Aorta (tissue), 5 donors: ENCODE measurements around the gene IRX1. TPM values are rescaled to one million over a fixed set of nuclear protein-coding genes. Genes with fewer than 3 reads are reported as not detected.

Experiments used
- ATAC-seq: fragments of 200-7000 bp; cut with Tn5 transposase; one replicate; pipeline ENCODE4 v1.9.1; 2022; ENCODE audit warnings: moderate library complexity; ENCODE audit not compliant: low FRiP score
- DNase-seq, 2 donors: peaks; one replicate each; pipeline ENCODE4 v3.0.0-alpha.2; 2020
- H3K27ac ChIP-seq, 2 donors: one replicate each; pipeline ENCODE4 v1.5.1; 2013; ENCODE audit warnings: low read length in 2 of 2, mild to moderate bottlenecking in 2 of 2, moderate library complexity in 2 of 2, control low read depth in 1 of 2, inconsistent platforms in 1 of 2, low read depth in 1 of 2
- H3K27me3 ChIP-seq, 2 donors: one replicate each; pipeline ENCODE4 v1.6.1; 2013; ENCODE audit warnings: control low read depth in 1 of 2, low read length in 1 of 2, mild to moderate bottlenecking in 1 of 2, moderate library complexity in 1 of 2; ENCODE audit not compliant: insufficient read depth in 2 of 2, control insufficient read depth in 1 of 2
- H3K36me3 ChIP-seq, 2 donors: one replicate each; pipeline ENCODE4 v1.6.1; 2013; ENCODE audit warnings: control low read depth in 1 of 2, low read length in 1 of 2, mild to moderate bottlenecking in 1 of 2; ENCODE audit not compliant: insufficient read depth in 2 of 2, control insufficient read depth in 1 of 2
- H3K4me1 ChIP-seq, 2 donors: one replicate each; pipeline ENCODE4 v1.6.1; 2013; ENCODE audit warnings: low read length in 2 of 2, control low read depth in 1 of 2, mild to moderate bottlenecking in 1 of 2, moderate library complexity in 1 of 2; ENCODE audit not compliant: insufficient read depth in 2 of 2, control insufficient read depth in 1 of 2
- H3K4me3 ChIP-seq, 2 donors: one replicate each; pipeline ENCODE4 v1.5.1; 2013; ENCODE audit warnings: low read length in 2 of 2, control low read depth in 1 of 2, mild to moderate bottlenecking in 1 of 2
- H3K9me3 ChIP-seq: one replicate; pipeline ENCODE4 v1.6.1; 2013; ENCODE audit warnings: mild to moderate bottlenecking, low read length; ENCODE audit not compliant: control insufficient read depth
- WGBS, 2 donors: extraction: QIAGEN DNeasy Blood & Tissue Kit; methylation state at CpG; one replicate each; pipeline ENCODE4 v1.1.7; 2013; 5-methylcytosine and 5-hydroxymethylcytosine counted together
- intact Hi-C, 2 donors: fragments of 100-400 bp; cut with DNase I; formaldehyde crosslinking; loops; one replicate each; pipeline versions ENCODE4 v1.14.2 to v1.15.0; 2022
- polyA plus RNA-seq, 2 donors: library from polyadenylated mRNA; stranded (reverse); fragments of 200-250 nt; gene quantifications; one replicate each; pipeline ENCODE4 v1.2.3, GENCODE V29; 2013
- total RNA-seq, 2 donors: library from RNA; stranded (reverse); fragmentation: NEBNext Ultra II Directional; extraction: Animal tissue kit (Norgen Biotek cat#: 25700); gene quantifications; one replicate each; pipeline ENCODE4 v1.2.1, GENCODE V29; 2021
- donor health status: healthy with polysubstance abuse.
- donor health status: Bipolar disorder and iron deficiency.
- donor health status: DM: no; HTN: no; CAD: no.
- donor health status: DM: no; HTN: no; CAD: no.
- donor health status: DM: yes; HTN: yes; CAD: no.

IRX1 gene
- total and polyA plus RNA-seq, 4 donors = 1.5 to 4.3 TPM; not detected in 2

DNA sequence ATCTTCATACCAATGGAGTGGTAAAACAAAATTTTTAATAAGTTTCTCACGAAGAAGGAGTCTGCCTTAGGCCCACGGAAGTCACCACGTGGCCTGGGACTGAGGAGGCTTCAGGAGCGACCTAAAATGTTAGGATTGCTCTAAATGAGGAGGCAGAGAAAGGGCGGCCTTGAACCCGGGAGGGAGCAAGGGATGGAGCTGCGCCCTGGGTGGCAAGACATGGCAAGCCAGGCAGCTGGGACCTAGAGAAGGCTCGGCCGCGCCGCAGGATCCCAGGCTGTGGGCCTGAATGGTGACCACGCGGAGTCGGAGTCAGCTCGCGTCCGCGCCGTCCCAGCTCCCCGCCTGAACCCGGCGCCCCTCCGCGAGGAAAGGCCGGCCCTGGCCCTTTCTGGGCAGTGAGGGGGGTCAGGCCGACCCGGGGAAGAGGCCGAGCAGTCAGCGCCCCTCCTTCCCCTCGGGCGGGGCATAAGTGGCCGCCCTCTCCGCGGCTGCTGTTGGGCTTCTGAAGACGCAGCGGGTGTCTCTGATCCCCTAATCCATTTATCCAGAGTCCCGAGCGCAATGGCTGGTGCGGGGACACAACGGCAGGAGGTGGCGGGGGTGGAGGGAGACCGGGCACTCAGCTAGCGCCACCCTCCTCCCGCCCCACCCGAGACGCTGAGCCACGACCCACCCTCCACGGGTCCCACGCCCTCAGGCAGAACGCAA lies 10.6 kb downstream of the IRX1 start:
- WGBS, 2 donors = 19 to 36% methylated on average over 33 to 50 of the region's 50 CpGs
- H3K4me1 ChIP-seq = no peaks in the 10 kb centered on the region
- intact Hi-C loops = no loop called here
- H3K27me3 ChIP-seq = no peaks in the 10 kb centered on the region
- H3K36me3 ChIP-seq = no peaks in the 10 kb centered on the region
- H3K27ac ChIP-seq = no peak overlapping the region
- DNase-seq (no peak), ATAC-seq (no peak)
- H3K9me3 ChIP-seq = no peaks in the 10 kb centered on the region
- H3K4me3 ChIP-seq = no peak overlapping the region

DNA sequence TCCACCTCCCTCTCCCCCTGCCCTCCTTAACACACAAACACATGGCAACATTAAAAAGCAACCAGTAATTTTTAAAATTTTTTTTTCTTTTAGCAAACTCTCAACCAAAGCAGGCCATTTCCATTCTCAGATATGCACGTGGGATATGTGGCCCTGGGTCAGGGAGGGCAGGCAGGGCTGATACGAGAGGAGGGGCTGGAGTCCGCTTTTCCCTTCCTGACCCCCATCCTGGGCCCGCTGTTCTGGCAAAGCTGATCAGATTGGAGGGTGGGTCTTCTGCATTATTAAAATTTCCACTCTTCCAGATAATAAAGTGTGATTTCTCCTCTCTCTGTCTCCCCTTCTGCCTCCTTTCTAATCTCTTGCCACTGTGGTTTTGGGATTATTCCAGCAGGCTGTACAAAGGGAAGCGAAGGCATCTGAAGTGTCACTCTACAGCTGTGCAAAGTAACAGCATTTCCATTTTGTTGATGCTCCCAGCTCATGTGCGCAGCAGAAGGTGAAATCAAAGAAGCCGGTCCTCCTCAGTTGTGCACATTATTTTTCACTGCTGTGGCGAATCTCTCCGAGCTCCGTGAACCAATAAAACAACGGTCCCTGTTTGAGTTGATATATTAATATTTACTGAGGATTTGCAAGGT lies 12.0 kb downstream of the IRX1 start:
- WGBS, 2 donors = 81 to 85% methylated on average over 11 of the region's 11 CpGs
- Histone ChIP-seq H3K27ac (no peak overlapping the region), H3K27me3 (no peaks in the 10 kb centered on the region), H3K36me3 (no peaks in the 10 kb centered on the region), H3K4me1 (no peaks in the 10 kb centered on the region), H3K9me3 (no peaks in the 10 kb centered on the region), H3K4me3 (no peak overlapping the region)
- ATAC-seq (no peak), DNase-seq (no peak)
- intact Hi-C loops = no loop called here

DNA sequence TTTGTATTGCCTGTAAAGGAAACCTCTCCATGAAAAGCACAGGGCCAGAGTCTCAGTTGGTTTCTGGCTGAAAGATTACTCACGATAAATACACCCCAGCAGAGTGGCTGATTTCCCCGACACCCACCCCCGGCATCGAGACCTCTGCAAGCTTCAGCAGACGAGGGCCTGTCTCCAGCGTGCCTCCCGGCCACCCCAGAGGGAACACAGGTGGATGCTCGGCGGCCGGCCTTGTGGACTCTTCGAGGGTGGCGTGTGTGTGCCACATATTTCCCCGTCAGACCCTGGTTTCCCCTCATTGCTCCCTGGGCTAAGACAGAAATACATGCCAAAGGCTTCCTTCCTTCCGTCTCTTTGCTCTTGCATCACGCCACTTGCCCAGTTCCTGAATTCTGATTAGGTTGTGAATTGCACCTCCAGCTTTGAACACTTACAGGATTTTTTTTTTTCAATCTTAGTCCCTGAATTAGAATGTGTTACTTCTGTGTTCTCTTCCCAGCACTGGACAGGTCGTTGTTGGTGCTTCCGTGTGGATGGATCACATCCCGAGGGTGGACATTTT lies 13.6 kb downstream of the IRX1 start:
- intact Hi-C loops = no loop called here
- H3K9me3 ChIP-seq = no peaks in the 10 kb centered on the region
- H3K36me3 ChIP-seq = no peaks in the 10 kb centered on the region
- 87 to 88% methylated on average over 18 of the region's 18 CpGs for WGBS, 2 donors
- H3K27ac ChIP-seq = no peak overlapping the region
- ATAC-seq (no peak), DNase-seq (no peak)
- no peaks in the 10 kb centered on the region for H3K27me3 ChIP-seq
- H3K4me1 ChIP-seq = no peaks in the 10 kb centered on the region
- no peak overlapping the region for H3K4me3 ChIP-seq

DNA sequence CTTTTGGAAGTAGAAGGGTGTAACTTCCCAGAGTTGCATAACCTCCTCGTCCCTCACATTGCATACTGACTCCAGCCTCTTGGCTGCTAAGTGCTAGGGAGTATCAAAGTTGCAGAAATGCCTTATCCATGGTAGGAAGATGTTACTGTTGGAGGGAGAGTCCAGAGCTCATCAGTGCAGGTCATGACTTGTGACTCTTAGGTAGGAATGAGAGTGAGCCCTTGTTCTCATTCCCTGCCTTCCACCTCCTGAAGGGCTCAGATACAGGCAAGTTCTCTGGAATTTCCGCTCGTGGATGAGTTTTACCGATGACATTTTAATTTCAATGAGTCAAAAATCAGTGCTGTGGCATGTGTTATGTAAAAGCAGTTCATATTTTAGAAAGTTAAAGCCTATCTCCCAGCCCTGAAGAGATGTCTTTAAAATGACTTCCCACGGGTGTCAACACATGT lies 17.0 kb downstream of the IRX1 start:
- Histone ChIP-seq H3K4me3 (no peak overlapping the region), H3K27ac (no peak overlapping the region), H3K27me3 (no peaks in the 10 kb centered on the region), H3K9me3 (no peaks in the 10 kb centered on the region), H3K36me3 (no peaks in the 10 kb centered on the region), H3K4me1 (no peaks in the 10 kb centered on the region)
- intact Hi-C loops = no loop called here
- 73 to 78% methylated on average over 5 of the region's 5 CpGs for WGBS, 2 donors
- no peak for ATAC-seq
- no peak for DNase-seq

DNA sequence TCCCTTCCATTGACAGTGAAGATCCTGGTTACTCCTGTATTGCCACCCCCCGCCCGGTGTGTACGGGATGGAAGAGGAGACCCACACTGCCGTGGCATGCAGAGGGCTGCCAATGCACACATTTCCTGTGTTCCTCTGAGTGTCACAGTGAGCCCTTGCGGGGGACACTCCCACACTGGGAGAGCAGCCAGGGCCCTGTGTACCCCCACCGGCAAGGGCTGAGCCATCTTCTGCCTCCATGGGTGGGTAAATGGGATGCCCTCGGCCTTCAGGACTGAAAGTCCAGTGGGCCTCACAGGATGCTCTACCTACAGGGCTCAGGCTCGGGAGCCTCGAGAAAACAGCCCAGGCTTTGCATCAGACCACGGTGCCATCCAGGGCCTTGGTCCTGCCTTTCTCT lies 18.1 kb downstream of the IRX1 start:
- DNase-seq = no peak
- H3K4me1 ChIP-seq = no peaks in the 10 kb centered on the region
- intact Hi-C loops = no loop called here
- no peaks in the 10 kb centered on the region for H3K36me3 ChIP-seq
- H3K9me3 ChIP-seq = no peaks in the 10 kb centered on the region
- no peak overlapping the region for H3K27ac ChIP-seq
- H3K27me3 ChIP-seq = no peaks in the 10 kb centered on the region
- peak; percentile 36 for ATAC-seq
- 82% methylated on average over 9 to 10 of the region's 10 CpGs for WGBS, 2 donors
- no peak overlapping the region for H3K4me3 ChIP-seq

DNA sequence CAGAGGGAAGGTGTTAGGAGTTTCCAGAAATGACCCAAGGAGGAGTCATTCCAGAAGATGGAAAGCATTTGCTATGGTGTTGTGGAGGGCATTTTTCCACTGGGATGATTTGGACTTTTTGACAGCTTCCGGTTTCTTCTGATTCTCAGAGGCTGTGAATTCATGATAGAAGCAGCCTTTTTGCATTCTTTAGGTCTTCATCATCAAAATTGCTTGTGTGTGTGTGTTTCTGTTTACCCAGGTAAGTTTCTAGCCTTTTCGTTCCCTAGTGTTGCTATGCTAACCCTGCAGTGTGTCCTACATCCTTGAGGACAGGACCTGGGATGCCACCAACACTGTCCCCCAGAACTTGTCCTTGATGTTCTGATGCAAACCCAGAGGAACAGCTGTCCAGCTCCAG lies 19.6 kb downstream of the IRX1 start:
- ATAC-seq (no peak), DNase-seq (no peak)
- no peak overlapping the region for H3K27ac ChIP-seq
- intact Hi-C loops = no loop called here
- no peak overlapping the region for H3K4me3 ChIP-seq
- WGBS, 2 donors = 84% methylated on average over 2 of the region's 2 CpGs
- no peaks in the 10 kb centered on the region for H3K27me3 ChIP-seq
- H3K36me3 ChIP-seq = no peaks in the 10 kb centered on the region
- H3K9me3 ChIP-seq = no peaks in the 10 kb centered on the region
- no peaks in the 10 kb centered on the region for H3K4me1 ChIP-seq

DNA sequence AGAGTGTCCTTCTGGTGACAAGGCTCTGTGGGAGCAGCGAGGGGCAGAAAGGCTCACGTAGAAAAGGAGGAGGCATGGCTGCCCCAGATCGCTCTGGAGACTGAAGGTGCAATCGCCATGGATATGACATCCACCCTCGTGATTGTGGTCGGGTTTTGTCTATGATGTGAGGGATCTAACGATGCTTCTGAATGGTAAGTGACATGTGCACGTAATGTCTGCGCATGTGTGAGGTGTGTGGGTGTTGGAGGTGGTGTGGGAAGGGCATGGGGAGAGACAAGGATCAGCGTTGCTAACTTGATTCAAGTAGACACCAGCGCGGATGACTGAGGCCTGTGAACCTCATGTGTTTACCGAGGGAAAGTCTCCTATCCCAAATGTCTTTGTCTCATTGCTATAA lies 20.2 kb downstream of the IRX1 start:
- H3K27me3 ChIP-seq = no peaks in the 10 kb centered on the region
- no peaks in the 10 kb centered on the region for H3K4me1 ChIP-seq
- DNase-seq = no peak
- no peaks in the 10 kb centered on the region for H3K36me3 ChIP-seq
- intact Hi-C loops = no loop called here
- no peak overlapping the region for H3K4me3 ChIP-seq
- WGBS, 2 donors = 91 to 95% methylated on average over 13 of the region's 13 CpGs
- H3K9me3 ChIP-seq = no peaks in the 10 kb centered on the region
- H3K27ac ChIP-seq = no peak overlapping the region
- ATAC-seq = no peak

DNA sequence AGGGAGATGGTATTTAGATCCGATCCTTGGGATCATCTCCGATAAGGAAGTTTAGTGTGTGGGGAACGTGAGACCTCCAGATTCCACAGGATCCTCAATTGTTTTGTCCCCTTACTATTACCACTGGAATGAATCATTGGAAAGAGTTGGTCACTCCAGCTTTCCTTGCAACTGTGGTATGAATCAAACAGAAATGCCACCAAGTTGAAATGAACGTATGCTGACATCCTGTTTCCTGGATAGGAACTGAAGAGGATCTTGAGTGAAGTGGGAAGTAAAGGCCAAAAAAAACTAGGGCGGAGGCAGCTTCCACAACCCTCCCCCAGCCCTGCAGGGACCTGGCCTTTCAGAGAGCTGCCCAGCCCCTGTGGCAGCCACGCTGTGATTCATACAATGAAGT lies 23.9 kb downstream of the IRX1 start:
- no peak for ATAC-seq
- no peaks in the 10 kb centered on the region for H3K4me1 ChIP-seq

DNA sequence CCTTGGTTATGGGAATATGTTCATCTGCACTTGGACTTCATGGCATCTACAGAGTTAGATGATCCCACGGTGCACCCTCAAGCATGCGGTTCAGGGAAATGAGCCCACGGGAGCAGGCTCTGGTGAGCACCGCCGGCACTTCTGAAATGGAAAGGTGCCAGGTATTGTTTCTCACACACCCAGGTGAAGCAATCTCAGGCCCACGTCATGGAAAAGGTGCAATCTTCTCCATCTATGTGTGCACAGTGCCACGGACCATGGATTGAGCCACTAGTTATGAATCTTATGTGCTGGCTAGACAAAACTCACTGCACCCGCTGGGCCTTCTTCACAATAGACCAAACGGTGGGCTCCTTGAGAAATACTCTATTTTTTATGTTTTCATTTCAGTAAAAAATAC lies 27.3 kb downstream of the IRX1 start:
- Histone ChIP-seq H3K9me3 (no peaks in the 10 kb centered on the region), H3K36me3 (no peaks in the 10 kb centered on the region), H3K4me1 (no peaks in the 10 kb centered on the region), H3K4me3 (no peak overlapping the region), H3K27me3 (no peaks in the 10 kb centered on the region), H3K27ac (no peak overlapping the region)
- DNase-seq (no peak), ATAC-seq (no peak)
- 86 to 90% methylated on average over 9 of the region's 9 CpGs for WGBS, 2 donors
- intact Hi-C loops = no loop called here

More for the DNA sequence above, 23.9 kb downstream of the IRX1 start:
- no peaks in the 10 kb centered on the region for H3K36me3 ChIP-seq
- H3K27me3 ChIP-seq = no peaks in the 10 kb centered on the region
- H3K9me3 ChIP-seq = no peaks in the 10 kb centered on the region
- 58 to 69% methylated on average over 6 of the region's 6 CpGs for WGBS, 2 donors
- intact Hi-C loops = no loop called here
- H3K27ac ChIP-seq = no peak overlapping the region
- H3K4me3 ChIP-seq = no peak overlapping the region
- DNase-seq = no peak
